ENCODE data around the gene LRRFIP2. TPM values are rescaled to one million over a fixed set of nuclear protein-coding genes. Genes with fewer than 3 reads are reported as not detected.

The LRRFIP2 gene
- total RNA-seq, 1 donor from 2014 or later = 68.5 TPM

- H3K36me3 Mint-ChIP-seq = peaks cover 57% of the 10 kb centered on the region
- H3K27me3 Mint-ChIP-seq = no peaks in the 10 kb centered on the region
- H3K4me1 Mint-ChIP-seq (ENCODE audit: unreplicated experiment) = no peaks in the 10 kb centered on the region
- DNase-seq (ENCODE audit: extremely low spot score, unreplicated experiment) = no peak
- no peak overlapping the region for H3K27ac Mint-ChIP-seq
- H3K9me3 Mint-ChIP-seq = no peaks in the 10 kb centered on the region
- no peak for TF ChIP-seq CTCF (conservative IDR thresholded peaks at IDR 0.05)
- no peak overlapping the region for H3K4me3 Mint-ChIP-seq
These were observed 156.7 kb downstream of the LRRFIP2 start for GRCh38 chr3:37017683-37018082.

- peaks cover 53% of the 10 kb centered on the region for H3K36me3 Mint-ChIP-seq
- DNase-seq (ENCODE audit: extremely low spot score, unreplicated experiment) = no peak
- no peaks in the 10 kb centered on the region for H3K9me3 Mint-ChIP-seq
- H3K4me3 Mint-ChIP-seq = no peak overlapping the region
- H3K4me1 Mint-ChIP-seq (ENCODE audit: unreplicated experiment) = no peaks in the 10 kb centered on the region
- TF ChIP-seq CTCF (conservative IDR thresholded peaks at IDR 0.05) = no peak
- no peaks in the 10 kb centered on the region for H3K27me3 Mint-ChIP-seq
- H3K27ac Mint-ChIP-seq = no peak overlapping the region
These were observed 157.5 kb downstream of the LRRFIP2 start for GRCh38 chr3:37016903-37017302.

- no peak for TF ChIP-seq CTCF (conservative IDR thresholded peaks at IDR 0.05)
- no peak overlapping the region for H3K27ac Mint-ChIP-seq
- no peaks in the 10 kb centered on the region for H3K4me1 Mint-ChIP-seq (ENCODE audit: unreplicated experiment)
- H3K27me3 Mint-ChIP-seq = no peaks in the 10 kb centered on the region
- H3K4me3 Mint-ChIP-seq = no peak overlapping the region
- peaks cover 51% of the 10 kb centered on the region for H3K36me3 Mint-ChIP-seq
- DNase-seq (ENCODE audit: extremely low spot score, unreplicated experiment) = no peak
- no peaks in the 10 kb centered on the region for H3K9me3 Mint-ChIP-seq
These were observed 158.7 kb downstream of the LRRFIP2 start for GRCh38 chr3:37015642-37016041.

GRCh38 chr3:37014620-37015019 lies 159.8 kb downstream of the LRRFIP2 start:
- no peak overlapping the region for H3K27ac Mint-ChIP-seq
- H3K27me3 Mint-ChIP-seq = no peaks in the 10 kb centered on the region
- DNase-seq (ENCODE audit: extremely low spot score, unreplicated experiment) = no peak
- no peak for TF ChIP-seq CTCF (conservative IDR thresholded peaks at IDR 0.05)
- H3K36me3 Mint-ChIP-seq = peaks cover 43% of the 10 kb centered on the region
- H3K4me3 Mint-ChIP-seq = no peak overlapping the region
- H3K4me1 Mint-ChIP-seq (ENCODE audit: unreplicated experiment) = no peaks in the 10 kb centered on the region
- H3K9me3 Mint-ChIP-seq = no peaks in the 10 kb centered on the region

Other genes starting within 250 kb of the LRRFIP2 start
- gene TRANK1, start 229.5 kb downstream of the LRRFIP2 start, total RNA-seq (ENCODE audit: low replicate concordance) = 8.6 and 18.0 TPM in 2 replicates
- gene EPM2AIP1, start 181.5 kb downstream of the LRRFIP2 start, total RNA-seq (ENCODE audit: low replicate concordance) = 27.5 and 29.2 TPM in 2 replicates
- 29.5 and 41.0 TPM in 2 replicates for gene MLH1, start 181.1 kb downstream of the LRRFIP2 start, total RNA-seq (ENCODE audit: low replicate concordance)
- gene GOLGA4, start 68.7 kb upstream of the LRRFIP2 start, total RNA-seq (ENCODE audit: low replicate concordance) = 55.8 and 77.5 TPM in 2 replicates